HG02642 (cell line): ENCODE measurements around the gene ADM5.

Experiments used
- ATAC-seq: cut with Tn5 transposase; IDR thresholded peaks from one replicate; pipeline ENCODE4 v1.9.1; 2021; ENCODE audit warnings: mild to moderate bottlenecking; ENCODE audit not compliant: unreplicated experiment, poor library complexity

ADM5 gene

GRCh38 chr19:49689133-49690078 lies at the start of gene ADM5:
Gene ADM5, plus strand, starts transcription at chr19:49689594. Its CDS starts 244 bp downstream, at chr19:49689838.
- ATAC-seq, result no peak

- ATAC-seq, result peak; percentile 67
Measured at GRCh38 chr19:49640113-49640898, 49.1 kb upstream of the ADM5 start, which contains the start of gene RRAS. Gene RRAS, minus strand, starts transcription at chr19:49640143. Its CDS starts 45 bp downstream, at chr19:49640098.

GRCh38 chr19:49641688-49642491 lies 47.5 kb upstream of the ADM5 start, which contains the start of gene SCAF1:
Gene SCAF1, plus strand, starts transcription at chr19:49642209. Its CDS starts 2,818 bp downstream, at chr19:49645027.
- ATAC-seq, result peak; percentile 63

- ATAC-seq, result no peak
Measured at GRCh38 chr19:49642492-49643035, 46.8 kb upstream of the ADM5 start.

- no peak for ATAC-seq
Measured at GRCh38 chr19:49643466-49643865, 45.9 kb upstream of the ADM5 start.

- no peak for ATAC-seq
Measured at GRCh38 chr19:49645592-49645991, 43.8 kb upstream of the ADM5 start.

GRCh38 chr19:49645995-49646394 lies 43.4 kb upstream of the ADM5 start:
- ATAC-seq, result no peak

- ATAC-seq, result no peak
Measured at GRCh38 chr19:49646586-49646985, 42.8 kb upstream of the ADM5 start.

GRCh38 chr19:49651029-49651819 lies 38.2 kb upstream of the ADM5 start:
- ATAC-seq, result no peak

GRCh38 chr19:49651820-49652550 lies 37.4 kb upstream of the ADM5 start:
- ATAC-seq, result no peak

GRCh38 chr19:49652551-49653465 lies 36.6 kb upstream of the ADM5 start:
- no peak for ATAC-seq

- ATAC-seq, result no peak
Measured at GRCh38 chr19:49653466-49653806, 36.0 kb upstream of the ADM5 start.

- ATAC-seq, result no peak
Measured at GRCh38 chr19:49654581-49654980, 34.8 kb upstream of the ADM5 start.

GRCh38 chr19:49655570-49656455 lies 33.6 kb upstream of the ADM5 start:
- no peak for ATAC-seq

- no peak for ATAC-seq
Measured at GRCh38 chr19:49656456-49657109, 32.8 kb upstream of the ADM5 start.

GRCh38 chr19:49657493-49658138 lies 31.8 kb upstream of the ADM5 start:
- ATAC-seq, result no peak
